Measurements from ENCODE around the gene TBC1D22A.

GRCh38 chr22:46891382-46891951, 129.0 kb downstream of the TBC1D22A start:
- no peak for TF ChIP-seq CTCF (IDR thresholded peaks at IDR 0.05)
- no peak for TF ChIP-seq POLR2A (IDR thresholded peaks at IDR 0.05)
